Tibial nerve (tissue), 4 donors: Measurements from ENCODE around the gene NOC2L. TPM values are rescaled to one million over a fixed set of nuclear protein-coding genes. Genes with fewer than 3 reads are reported as not detected.

ENCODE experiments used
- DNase-seq, 2 donors: peaks; one replicate each; pipeline ENCODE4 v3.0.0-alpha.2; 2019; ENCODE audit warnings: low spot score in 2 of 2
- H3K27ac ChIP-seq, 4 donors: fragments of 200-600 bp; sonication (generic) in 3 of 4; one replicate each; pipeline ENCODE4 v1.5.1; 2017 to 2019; ENCODE audit warnings: mild to moderate bottlenecking in 1 of 4
- H3K27me3 ChIP-seq, 2 donors: fragments of 200-600 bp; sonication (generic) in 1 of 2; one replicate each; pipeline versions ENCODE4 v1.5.1 to v1.6.0; 2017 to 2019
- H3K36me3 ChIP-seq, 3 donors: fragments of 200-600 bp; sonication (generic); one replicate each; pipeline ENCODE4 v1.5.1; 2018 to 2019
- H3K4me1 ChIP-seq, 4 donors: fragments of 200-600 bp; sonication (generic) in 3 of 4; one replicate each; pipeline ENCODE4 v1.5.1; 2017 to 2019
- H3K4me3 ChIP-seq, 4 donors: fragments of 200-600 bp; sonication (generic) in 3 of 4; one replicate each; pipeline ENCODE4 v1.5.1; 2017 to 2019; ENCODE audit warnings: mild to moderate bottlenecking in 1 of 4, moderate library complexity in 1 of 4
- H3K9me3 ChIP-seq, 4 donors: fragments of 200-600 bp; sonication (generic) in 3 of 4; one replicate each; pipeline ENCODE4 v1.5.1; 2017 to 2019
- EP300 ChIP-seq, 2 donors: sonication (generic); formaldehyde crosslinking; IDR thresholded peaks; one replicate each; pipeline ENCODE4 v1.6.1; 2017; ENCODE audit warnings: antibody characterized with exemption in 2 of 2, mild to moderate bottlenecking in 1 of 2
- POLR2A ChIP-seq, 2 donors: fragments of 450-650 bp; IDR thresholded peaks; one replicate each; pipeline ENCODE4 v1.6.1; 2017; ENCODE audit warnings: antibody characterized with exemption in 2 of 2, mild to moderate bottlenecking in 2 of 2, moderate library complexity in 2 of 2
- WGBS, 2 donors: methylation state at CpG; one replicate each; pipeline ENCODE4 v1.1.5; 2018; 5-methylcytosine and 5-hydroxymethylcytosine counted together
- total RNA-seq, 4 donors: library from RNA; depleted of rRNA; stranded (reverse); fragments of >200 nt; gene quantifications; one replicate each; pipeline ENCODE4 v1.1.0, GENCODE V29; 2016
- TF ChIP-seq, protein P1 (sequence below), 5 experiments: fragments of 200-600 bp in 3 of 5; fragments of 450-650 bp in 2 of 5; sonication (generic) in 3 of 5; IDR thresholded peaks; one replicate each; pipeline ENCODE4 v1.5.1; 2016 to 2019; ENCODE audit warnings: antibody characterized with exemption in 5 of 5, mild to moderate bottlenecking in 3 of 5, moderate library complexity in 2 of 5

The NOC2L gene
- total RNA-seq, 4 donors from 2014 or later = 28.2 to 54.0 (median 46.4) TPM

DNA sequence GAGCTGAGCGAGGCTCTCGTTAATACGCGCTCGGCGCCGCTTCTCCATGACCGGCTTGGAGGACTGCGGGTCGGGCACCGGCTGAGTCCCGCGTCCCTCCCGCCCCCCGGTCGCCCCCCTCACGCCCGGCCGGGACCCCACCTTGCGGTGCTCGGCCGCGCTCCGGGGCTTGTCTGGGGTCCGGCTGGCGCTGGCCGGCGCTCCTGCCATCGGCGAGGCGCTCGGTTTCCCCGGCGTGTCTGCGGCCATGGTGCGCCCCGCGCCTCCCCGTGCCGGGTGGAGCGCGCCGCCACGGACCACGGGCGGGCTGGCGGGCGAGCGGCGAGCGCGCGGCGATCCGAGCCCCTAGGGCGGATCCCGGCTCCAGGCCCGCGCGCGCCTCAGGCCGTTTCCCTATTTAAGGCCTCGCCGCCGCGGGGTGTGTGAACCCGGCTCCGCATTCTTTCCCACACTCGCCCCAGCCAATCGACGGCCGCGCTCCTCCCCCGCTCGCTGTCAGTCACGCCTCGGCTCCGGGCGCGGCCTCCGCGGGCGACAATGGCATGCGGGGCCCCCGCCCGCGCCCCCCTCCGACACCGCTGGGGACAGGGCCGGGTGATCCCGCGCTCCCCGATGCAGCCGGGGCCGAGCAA lies 40.8 kb upstream of the NOC2L start, which contains the start of gene HES4:
Gene HES4, minus strand, starts transcription at position 373 of the 632 bp plus-strand sequence. Its CDS starts 124 bp downstream, at position 249.
- Histone ChIP-seq H3K27me3 (peaks cover 0 to 55% of the 10 kb centered on the region in 2 donors), H3K9me3 (no peaks in the 10 kb centered on the region), H3K4me3 (peak within 1 kb of the TSS; percentile 49 to 70 (median 65)), H3K27ac (peak within 1 kb of the TSS; percentile 85 to 98 (median 95)), H3K4me1 (peaks cover 0 to 46% (median 25%) of the 10 kb centered on the region in 4 donors), H3K36me3 (no peaks in the 10 kb centered on the region)
- TF ChIP-seq, protein P1, sequence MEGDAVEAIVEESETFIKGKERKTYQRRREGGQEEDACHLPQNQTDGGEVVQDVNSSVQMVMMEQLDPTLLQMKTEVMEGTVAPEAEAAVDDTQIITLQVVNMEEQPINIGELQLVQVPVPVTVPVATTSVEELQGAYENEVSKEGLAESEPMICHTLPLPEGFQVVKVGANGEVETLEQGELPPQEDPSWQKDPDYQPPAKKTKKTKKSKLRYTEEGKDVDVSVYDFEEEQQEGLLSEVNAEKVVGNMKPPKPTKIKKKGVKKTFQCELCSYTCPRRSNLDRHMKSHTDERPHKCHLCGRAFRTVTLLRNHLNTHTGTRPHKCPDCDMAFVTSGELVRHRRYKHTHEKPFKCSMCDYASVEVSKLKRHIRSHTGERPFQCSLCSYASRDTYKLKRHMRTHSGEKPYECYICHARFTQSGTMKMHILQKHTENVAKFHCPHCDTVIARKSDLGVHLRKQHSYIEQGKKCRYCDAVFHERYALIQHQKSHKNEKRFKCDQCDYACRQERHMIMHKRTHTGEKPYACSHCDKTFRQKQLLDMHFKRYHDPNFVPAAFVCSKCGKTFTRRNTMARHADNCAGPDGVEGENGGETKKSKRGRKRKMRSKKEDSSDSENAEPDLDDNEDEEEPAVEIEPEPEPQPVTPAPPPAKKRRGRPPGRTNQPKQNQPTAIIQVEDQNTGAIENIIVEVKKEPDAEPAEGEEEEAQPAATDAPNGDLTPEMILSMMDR (IDR thresholded peaks at IDR 0.05) = peak in 1 of 5 experiments; percentile 7
- TF ChIP-seq EP300 (IDR thresholded peaks at IDR 0.05) = peak in 1 of 2 donors; percentile 44
- peak; percentile 64 to 82 for TF ChIP-seq POLR2A (IDR thresholded peaks at IDR 0.05)
- peak; percentile 53 to 72 for DNase-seq
- WGBS, 2 donors = 0% methylated on average over 43 to 67 of the region's 95 CpGs

DNA sequence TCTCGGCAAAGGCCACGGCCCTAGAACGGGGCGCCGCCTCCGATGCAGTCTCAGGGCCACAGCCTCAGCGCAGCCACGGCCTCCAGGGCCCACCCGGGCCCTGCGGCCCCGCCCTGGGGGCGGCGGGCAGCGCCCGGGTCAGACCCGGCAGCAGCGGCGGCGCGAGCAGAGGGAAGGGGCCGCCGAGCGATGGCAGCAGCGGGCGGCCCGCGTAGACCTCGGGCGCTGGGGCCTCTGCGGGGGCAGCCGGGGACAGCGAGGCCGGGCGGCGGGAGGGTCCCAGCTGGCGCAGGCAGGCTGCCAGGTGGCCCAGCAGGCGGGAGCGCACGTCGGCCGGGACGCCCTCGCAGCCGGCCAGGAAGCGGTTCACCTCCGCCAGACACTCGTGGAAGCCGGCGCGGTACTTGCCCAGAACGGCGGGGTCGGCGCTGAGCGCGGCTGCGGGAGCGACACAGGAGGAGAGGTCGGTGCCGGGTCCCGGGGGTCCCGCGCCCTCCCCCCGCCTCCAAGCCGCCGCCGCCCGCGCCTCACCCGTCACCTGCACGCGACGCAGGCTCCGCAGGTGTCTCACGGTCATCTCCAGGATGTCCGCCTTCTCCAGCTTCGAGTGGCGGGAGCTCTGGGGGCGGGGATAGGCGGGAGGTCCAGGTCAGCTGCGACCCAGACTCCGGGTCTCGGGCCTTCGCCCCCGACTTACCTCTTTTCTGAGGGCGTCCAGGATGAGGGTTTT lies 40.1 kb upstream of the NOC2L start:
- Histone ChIP-seq H3K27ac (peak overlapping the region; percentile 71 to 98 (median 88)), H3K27me3 (peaks cover 0 to 49% of the 10 kb centered on the region in 2 donors), H3K4me3 (peak overlapping the region; percentile 40 to 70 (median 47)), H3K4me1 (peaks cover 0 to 44% (median 24%) of the 10 kb centered on the region in 4 donors), H3K9me3 (no peaks in the 10 kb centered on the region), H3K36me3 (no peaks in the 10 kb centered on the region)
- 0% methylated on average over 40 of the region's 86 CpGs; no CpG with 5 or more reads in 1 of the 2 donors for WGBS, 2 donors
- DNase-seq = no peak
- TF ChIP-seq, protein P1 (IDR thresholded peaks at IDR 0.05) = peak in 1 of 5 experiments; percentile 21
- TF ChIP-seq EP300 (IDR thresholded peaks at IDR 0.05) (no peak), POLR2A (IDR thresholded peaks at IDR 0.05) (no peak)

DNA sequence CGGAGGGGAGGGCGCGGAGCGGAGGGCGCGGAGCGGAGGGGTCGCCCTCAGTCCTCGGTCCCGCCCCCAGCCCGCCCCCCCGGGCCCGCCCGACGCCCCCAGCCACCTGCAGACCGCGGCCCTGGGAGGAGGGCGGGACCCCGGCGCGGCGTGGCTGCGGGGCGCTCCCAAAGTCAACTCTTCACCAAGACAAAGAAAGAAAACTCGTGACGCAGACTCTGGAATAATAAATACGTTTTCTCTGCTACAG lies 39.6 kb upstream of the NOC2L start:
- Histone ChIP-seq H3K27ac (peak overlapping the region in 3 of 4 donors; percentile 85 to 98 (median 92)), H3K27me3 (peaks cover 0 to 46% of the 10 kb centered on the region in 2 donors), H3K4me3 (peak overlapping the region in 3 of 4 donors; percentile 45 to 70 (median 49)), H3K36me3 (no peaks in the 10 kb centered on the region), H3K9me3 (no peaks in the 10 kb centered on the region), H3K4me1 (peaks cover 0 to 44% (median 24%) of the 10 kb centered on the region in 4 donors)
- DNase-seq = no peak
- 13 to 20% methylated on average over 2 to 3 of the region's 27 CpGs for WGBS, 2 donors
- TF ChIP-seq POLR2A (IDR thresholded peaks at IDR 0.05) (no peak), EP300 (IDR thresholded peaks at IDR 0.05) (no peak)
- TF ChIP-seq, protein P1 (IDR thresholded peaks at IDR 0.05) = no peak

DNA sequence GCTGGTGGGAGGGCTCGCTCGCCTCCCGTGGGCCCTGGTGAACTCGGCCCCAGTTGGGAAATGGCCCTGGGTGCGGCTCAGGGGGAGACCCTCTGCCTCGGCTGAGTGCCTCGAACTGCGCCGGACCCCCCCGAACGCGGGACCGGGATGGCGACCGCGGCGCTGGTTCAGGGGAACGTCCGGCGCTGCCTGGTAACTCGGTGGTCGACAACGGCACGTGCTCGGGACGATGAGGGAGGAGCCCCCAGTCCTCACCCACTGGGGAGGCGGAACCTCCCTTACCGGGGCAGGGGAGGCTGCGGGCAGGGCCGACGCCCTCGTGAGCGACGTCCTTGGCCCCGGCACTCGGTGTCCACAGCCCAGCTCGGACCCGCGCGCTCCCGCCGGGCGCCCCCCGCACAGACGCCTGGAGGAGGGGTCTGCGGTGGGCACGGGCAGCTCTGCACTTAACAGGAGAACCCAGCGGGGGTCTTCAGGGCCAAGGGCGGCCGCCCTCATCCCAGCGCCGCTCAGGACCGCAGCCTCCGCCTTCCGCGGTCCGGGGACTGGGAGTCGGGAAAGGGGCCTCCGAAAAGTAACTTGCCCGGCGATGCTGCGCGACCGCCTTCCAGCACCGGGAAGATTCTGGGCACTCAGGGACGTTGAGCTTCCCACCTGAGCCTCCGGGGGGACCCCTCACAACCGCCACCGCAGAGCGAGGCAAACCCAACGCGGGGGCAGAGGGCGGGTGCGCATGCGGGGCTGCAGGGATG lies 39.1 kb upstream of the NOC2L start:
- H3K4me3 ChIP-seq = peak overlapping the region in 1 of 4 donors; percentile 70
- no peak for TF ChIP-seq EP300 (IDR thresholded peaks at IDR 0.05)
- TF ChIP-seq POLR2A (IDR thresholded peaks at IDR 0.05) = no peak
- TF ChIP-seq, protein P1 (IDR thresholded peaks at IDR 0.05) = no peak
- H3K27ac ChIP-seq = peak overlapping the region in 1 of 4 donors; percentile 98
- 49 to 68% methylated on average over 14 to 18 of the region's 75 CpGs for WGBS, 2 donors
- DNase-seq = no peak
- H3K9me3 ChIP-seq = peaks cover 0 to under 1% (median 0%) of the 10 kb centered on the region in 4 donors
- H3K27me3 ChIP-seq = peaks cover 0 to 41% of the 10 kb centered on the region in 2 donors
- peaks cover 0 to 44% (median 24%) of the 10 kb centered on the region in 4 donors for H3K4me1 ChIP-seq
- no peaks in the 10 kb centered on the region for H3K36me3 ChIP-seq
